Astrocyte of the cerebellum (primary cell): ENCODE data around the gene ODF2.
"Not testable (repeated sequence)": the region's sequence is repeated elsewhere in the genome, so short reads cannot be mapped to it uniquely, and the experiment has no call there.

Experiments
- DNase-seq: peaks from one replicate; pipeline ENCODE4 v3.0.0-alpha.2; 2011; ENCODE audit warnings: low read depth
- H3K4me3 ChIP-seq: 2 replicates; pipeline ENCODE4 v1.5.1; 2011; ENCODE audit warnings: mild to moderate bottlenecking, low read depth, low read length, moderate library complexity
- CTCF ChIP-seq: IDR thresholded peaks from 2 replicates; pipeline ENCODE4 v1.5.1; 2012; ENCODE audit warnings: low read length, low read depth, moderate library complexity, mild to moderate bottlenecking; ENCODE audit errors: missing control alignments
- in situ Hi-C: cut with HindIII; loops from 2 replicates; pipeline ENCODE4 v1.10.0; 2017; ENCODE audit warnings: low sequenced_read_pairs

The ODF2 gene

GRCh38 chr9:128412120-128412790 is 43.6 kb upstream of the ODF2 start:
- in situ Hi-C loops, result no loop called here
- peak; percentile 19 for DNase-seq
- peak; percentile 69 for TF ChIP-seq CTCF
- H3K4me3 ChIP-seq, result no peak overlapping the region

DNA sequence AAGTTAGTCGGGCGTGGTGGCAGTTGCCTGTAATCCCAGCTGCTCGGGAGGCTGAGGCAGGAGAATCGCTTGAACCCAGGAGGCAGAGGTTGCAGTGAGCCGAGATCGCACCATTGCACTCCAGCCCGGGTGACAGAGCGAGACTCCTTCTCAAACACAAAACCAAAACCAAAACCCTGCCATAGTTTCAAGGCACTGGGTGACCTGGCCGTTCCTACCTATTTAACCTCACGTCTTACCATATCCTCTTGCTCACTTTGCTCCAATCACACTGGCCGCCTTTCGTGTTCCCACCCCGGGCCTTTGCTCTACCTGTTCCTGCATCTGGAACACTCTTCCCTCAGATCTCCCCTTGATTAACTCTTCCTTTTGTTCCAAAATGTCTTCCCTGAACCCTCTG is 42.1 kb upstream of the ODF2 start:
- DNase-seq, H3K4me3 ChIP-seq, in situ Hi-C loops: not testable (repeated sequence)

DNA sequence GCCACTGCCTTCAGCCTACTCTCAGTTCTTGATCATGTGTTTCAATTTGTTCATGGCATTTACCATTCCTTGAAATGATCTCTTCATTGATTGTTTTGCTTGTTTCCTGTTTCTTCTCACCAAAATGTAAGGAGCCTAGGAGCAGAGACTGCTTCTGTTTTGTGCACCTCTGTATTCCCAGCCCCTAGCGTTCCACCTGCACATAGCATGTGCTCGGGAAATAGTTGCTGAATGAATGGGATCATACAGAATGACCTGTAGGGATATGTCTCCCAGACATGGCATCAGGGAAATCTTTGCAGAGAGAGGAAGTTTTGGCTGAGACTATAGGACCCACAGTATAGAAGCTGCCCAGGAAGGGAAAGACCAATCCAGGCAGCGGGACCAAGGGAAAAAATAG is 41.3 kb upstream of the ODF2 start:
- no peak overlapping the region for H3K4me3 ChIP-seq
- TF ChIP-seq CTCF, result peak; percentile 29
- in situ Hi-C loops, result no loop called here
- DNase-seq, result no peak

DNA sequence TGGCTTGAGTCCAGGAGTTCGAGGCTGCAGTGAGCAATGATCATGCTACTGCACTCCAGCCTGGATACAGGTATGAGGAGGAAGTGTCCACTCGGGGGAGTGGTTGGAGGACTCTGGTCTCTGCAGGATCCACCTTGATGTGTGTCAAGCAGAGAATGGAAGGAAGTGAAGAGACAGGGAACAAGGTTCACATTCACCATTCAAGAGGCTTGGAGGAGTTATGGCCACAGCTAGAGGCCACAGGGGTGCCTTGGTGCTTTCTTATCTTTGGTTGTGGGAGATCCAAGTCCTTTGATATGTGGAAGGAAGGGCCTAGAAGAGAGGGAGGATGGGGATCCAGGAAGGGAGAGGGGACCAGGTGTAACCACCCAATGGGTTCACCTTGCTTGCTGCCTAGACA is 40.5 kb upstream of the ODF2 start:
- in situ Hi-C loops, result no loop called here
- H3K4me3 ChIP-seq, result no peak overlapping the region
- no peak for TF ChIP-seq CTCF
- DNase-seq, result no peak

DNA sequence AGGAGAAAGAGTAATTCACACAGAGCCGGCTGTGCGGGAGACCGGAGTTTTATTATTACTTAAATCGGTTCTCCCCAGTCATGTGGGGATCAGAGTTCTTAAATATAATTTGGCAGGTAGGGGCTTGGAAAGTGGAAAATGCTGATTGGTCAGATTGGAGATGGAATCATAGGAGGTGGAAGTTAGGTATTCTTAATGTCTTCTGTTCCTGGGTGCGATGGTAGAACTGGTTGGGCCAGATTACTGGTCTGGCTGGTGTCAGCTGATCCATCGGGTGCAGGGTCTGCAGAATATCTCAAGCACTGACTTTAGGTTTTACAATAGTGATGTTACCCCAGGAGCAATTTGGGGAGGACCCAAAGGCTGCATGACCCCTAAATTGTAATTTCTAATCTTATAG is 39.8 kb upstream of the ODF2 start:
- in situ Hi-C loops, result no loop called here
- H3K4me3 ChIP-seq, result no peak overlapping the region
- TF ChIP-seq CTCF, result no peak
- no peak for DNase-seq

DNA sequence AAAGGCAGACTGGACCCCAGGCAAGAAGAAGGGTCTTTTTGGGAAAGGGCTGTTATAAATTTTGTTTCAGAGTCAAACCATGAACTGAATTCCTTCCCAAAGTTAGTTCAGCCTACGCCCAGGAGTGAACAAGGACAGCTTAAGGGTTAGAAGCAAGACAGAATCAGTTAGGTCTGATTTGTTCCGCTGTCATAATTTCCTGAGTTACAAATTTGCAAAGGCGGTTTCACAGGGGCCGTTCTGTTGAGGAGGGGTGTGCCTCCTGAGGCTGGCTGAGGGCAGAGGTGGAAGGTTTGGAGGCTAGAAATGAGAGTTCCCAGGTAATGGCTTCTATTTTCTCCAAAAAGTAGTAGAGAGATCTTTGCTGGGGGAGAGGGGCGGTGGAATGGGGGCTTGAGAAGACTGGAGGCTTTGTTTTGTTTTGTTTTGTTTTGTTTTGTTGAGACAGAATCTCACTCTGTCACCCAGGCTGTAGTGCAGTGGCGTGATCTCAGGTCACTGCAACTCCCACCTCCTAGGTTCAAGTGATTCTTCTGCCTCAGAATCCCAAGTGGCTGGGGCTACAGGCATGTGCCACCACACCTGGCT is 39.3 kb upstream of the ODF2 start:
- no peak overlapping the region for H3K4me3 ChIP-seq
- DNase-seq, result no peak
- in situ Hi-C loops, result no loop called here
- no peak for TF ChIP-seq CTCF

DNA sequence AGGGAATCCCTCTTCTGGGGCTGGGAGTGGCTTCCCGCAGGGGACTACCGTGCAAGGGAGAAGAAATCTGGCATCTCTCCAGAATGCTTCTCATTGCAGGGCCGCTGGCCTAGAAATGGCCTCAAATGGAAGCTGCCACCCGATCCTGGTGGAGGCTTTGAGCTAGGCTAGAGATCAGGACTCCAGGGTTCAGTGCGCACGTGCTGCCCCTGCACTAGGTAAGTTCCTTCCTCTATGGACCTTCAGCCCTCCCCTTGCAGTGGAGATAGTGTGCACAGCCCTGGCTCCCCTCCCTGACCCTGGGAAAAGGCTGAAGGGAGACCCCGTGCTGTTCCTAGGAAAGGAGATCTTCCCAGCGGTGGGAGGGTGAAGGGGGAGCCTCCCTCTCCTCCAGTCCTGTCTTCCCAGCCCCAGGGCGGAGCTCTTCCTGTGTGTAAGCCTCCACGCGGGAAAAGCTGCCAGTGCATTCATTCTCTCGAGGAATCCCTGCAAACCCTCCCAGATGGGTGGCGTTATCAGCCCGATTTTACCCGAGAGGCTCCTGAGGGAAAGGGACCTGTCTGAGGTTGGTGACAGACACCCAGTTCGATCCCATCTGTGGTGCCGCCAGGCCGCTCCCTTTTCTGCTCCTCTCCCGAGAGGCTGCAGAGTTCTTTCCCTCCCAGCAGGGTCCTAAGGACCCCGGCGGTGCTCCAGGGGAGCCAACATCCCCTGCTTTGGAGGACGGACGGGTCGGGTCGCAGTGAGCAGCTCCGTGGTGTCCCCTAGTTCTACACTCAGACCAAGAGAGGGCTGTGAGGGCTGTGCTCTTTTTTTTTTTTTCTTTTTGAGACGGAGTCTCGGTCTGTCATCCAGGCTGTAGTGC is 36.5 kb upstream of the ODF2 start:
- H3K4me3 ChIP-seq, result no peak overlapping the region
- in situ Hi-C loops, result no loop called here
- no peak for DNase-seq
- TF ChIP-seq CTCF, result no peak
